GM12878 (cell line): ENCODE measurements around the gene LHFPL4. TPM values are rescaled to one million over a fixed set of nuclear protein-coding genes. Genes with fewer than 3 reads are reported as not detected.
A peak's percentile ranks its signal among the peaks of the same experiment; 100 is the strongest.

Experiments used
- ATAC-seq: fragments of 200-7000 bp; cut with Tn5 transposase; 3 replicates; pipeline ENCODE4 v1.9.1; 2020; ENCODE audit warnings: mild to moderate bottlenecking, moderate library complexity
- BruUV-seq: library from RNA; stranded (reverse); fragments of 400-500 nt; replicated peaks from 2 replicates; lab custom pipeline; 2021; lab: Mats Ljungman, UMichigan
- CTCF ChIA-PET: fragments of 300-600 bp; sonication (Branson Sonifier 250); formaldehyde crosslinking; extraction: SDS; loops from one replicate; lab custom pipeline; 2021; ENCODE audit warnings: inconsistent platforms; lab: Yijun Ruan, JAX
- POLR2A ChIA-PET: fragments of 350-600 bp; formaldehyde crosslinking; extraction: SDS; loops from one replicate; lab custom pipeline; 2021; ENCODE audit warnings: inconsistent platforms; lab: Charles Lee
- RAD21 ChIA-PET: fragments of 300-600 bp; sonication (Branson Sonifier 250); formaldehyde crosslinking; loops from one replicate; lab custom pipeline; 2023; ENCODE audit warnings: antibody characterized with exemption; ENCODE audit not compliant: unreplicated experiment; lab: Charles Lee
- SMC1A ChIA-PET: fragments of 300-600 bp; sonication (Branson Sonifier 250); formaldehyde crosslinking; loops from one replicate; lab custom pipeline; 2023; ENCODE audit not compliant: unreplicated experiment, uncharacterized antibody; lab: Charles Lee
- DNase-seq: peaks from one replicate; pipeline ENCODE4 v3.0.0-alpha.2; 2011; ENCODE audit warnings: low read depth, low spot score
- FAIRE-seq: peaks from 3 replicates; lab custom pipeline; 2011; peaks lifted over from hg19 to GRCh38; lab: Jason Lieb, UNC
- H2AFZ ChIP-seq: 2 replicates; pipeline ENCODE4 v1.6.0; 2011; ENCODE audit warnings: low read depth, low read length, control low read depth; ENCODE audit not compliant: control insufficient read depth
- H3K27ac ChIP-seq: 2 replicates; pipeline ENCODE4 v1.5.1; 2011; ENCODE audit warnings: control low read depth; ENCODE audit not compliant: control insufficient read depth, insufficient read depth
- H3K27me3 ChIP-seq, 2 experiments: replicated peaks in 1 of 2; 2 replicates each; pipeline versions ENCODE4 v1.6.0 to v1.6.1; 2011; ENCODE audit warnings: low read length in 1 of 2; ENCODE audit not compliant: control insufficient read depth in 2 of 2, insufficient read depth in 2 of 2
- H3K36me3 ChIP-seq, 2 experiments: 2 replicates each; pipeline ENCODE4 v1.5.1; 2011; ENCODE audit warnings: low read length in 1 of 2; ENCODE audit not compliant: control insufficient read depth in 2 of 2, insufficient read depth in 2 of 2
- H3K4me1 ChIP-seq: 2 replicates; pipeline ENCODE4 v1.6.1; 2011; ENCODE audit warnings: mild to moderate bottlenecking, low read length, moderate library complexity, mixed read lengths; ENCODE audit not compliant: control insufficient read depth, insufficient read depth
- H3K4me2 ChIP-seq: 2 replicates; pipeline ENCODE4 v1.6.0; 2011; ENCODE audit warnings: control low read depth; ENCODE audit not compliant: control insufficient read depth, insufficient read depth
- H3K4me3 ChIP-seq: fragments of 200-600 bp; sonication (generic); 2 replicates; pipeline ENCODE4 v1.5.1; 2016
- H3K79me2 ChIP-seq: 2 replicates; pipeline ENCODE4 v1.6.0; 2011; ENCODE audit warnings: low read length; ENCODE audit not compliant: control insufficient read depth, insufficient read depth
- H3K9ac ChIP-seq: 2 replicates; pipeline ENCODE4 v1.8.0; 2011; ENCODE audit warnings: low read length, control low read depth, mixed read lengths; ENCODE audit not compliant: control insufficient read depth, insufficient read depth
- H3K9me3 ChIP-seq: replicated peaks from 3 replicates; pipeline ENCODE4 v1.5.1; 2011; ENCODE audit warnings: mild to moderate bottlenecking, low read length; ENCODE audit not compliant: control insufficient read depth, insufficient read depth
- H4K20me1 ChIP-seq: 2 replicates; pipeline ENCODE4 v1.6.0; 2011; ENCODE audit not compliant: control insufficient read depth, insufficient read depth
- CUX1 ChIP-seq: IDR thresholded peaks from 2 replicates; pipeline ENCODE4 v1.6.1; 2012; ENCODE audit warnings: improper control_type of control experiment, low read depth, low read length; ENCODE audit not compliant: insufficient replicate concordance
- EP300 ChIP-seq, 2 experiments: fragments of 150-350 bp in 1 of 2; IDR thresholded peaks; 2 replicates each; pipeline ENCODE4 v1.6.1; 2011 to 2012; ENCODE audit warnings: low read depth in 2 of 2, low read length in 2 of 2, borderline replicate concordance in 1 of 2, improper control_type of control experiment in 1 of 2, inconsistent platforms in 1 of 2; ENCODE audit not compliant: control insufficient read depth in 1 of 2
- FOS ChIP-seq: IDR thresholded peaks from 3 replicates; pipeline ENCODE4 v1.6.1; 2011; ENCODE audit warnings: borderline replicate concordance; ENCODE audit not compliant: insufficient read length; ENCODE audit errors: extremely low read depth
- HDAC2 ChIP-seq: fragments of 200-600 bp; sonication (generic); IDR thresholded peaks from 2 replicates; pipeline ENCODE4 v1.6.1; 2017
- NR2C2 ChIP-seq: IDR thresholded peaks from 2 replicates; pipeline ENCODE4 v1.6.1; 2011; ENCODE audit warnings: borderline replicate concordance, low read depth; ENCODE audit not compliant: control insufficient read depth, insufficient read length
- POLR2AphosphoS2 ChIP-seq: IDR thresholded peaks from 2 replicates; pipeline ENCODE4 v1.6.1; 2011; ENCODE audit warnings: low read depth, mild to moderate bottlenecking, low read length, improper control_type of control experiment, moderate library complexity
- RAD21 ChIP-seq: IDR thresholded peaks from 2 replicates; pipeline ENCODE4 v1.6.1; 2011; ENCODE audit warnings: mild to moderate bottlenecking, low read depth, low read length, moderate library complexity; ENCODE audit not compliant: insufficient read depth
- WGBS: methylation state at CpG from one replicate; pipeline ENCODE4 v1.1.6; 2016; ENCODE audit warnings: low lambda C conversion rate; ENCODE audit not compliant: insufficient replicate concordance, insufficient coverage; ENCODE audit errors: missing lambda C conversion rate; 5-methylcytosine and 5-hydroxymethylcytosine counted together
- in situ Hi-C: fragments of 300-500 bp; cut with MboI; formaldehyde crosslinking; loops from 9 replicates; pipeline ENCODE4 v1.14.3; 2018; ENCODE audit warnings: mixed read lengths
- intact Hi-C: fragments of 100-400 bp; cut with micrococcal nuclease; formaldehyde crosslinking; loops from one replicate; pipeline ENCODE4 v1.14.2; 2022; ENCODE audit not compliant: unreplicated experiment
- polyA plus RNA-seq, 11 experiments: library from polyadenylated mRNA; depleted of rRNA in 4 of 11; unstranded in 6 of 11; stranded (reverse) in 5 of 11; fragments of >200 nt; fragmentation: Nextera tagmentation in 4 of 11; fragmentation: Illumina TruSeq in 1 of 11; extraction: Ambion mirVana in 4 of 11; extraction: Trizol in 1 of 11; gene quantifications; 1 replicate in 1 of 11; 2 replicates in 10 of 11; pipeline versions ENCODE4 v1.2.1 to v1.2.3, GENCODE V29; 2011 to 2016; ENCODE audit warnings: inconsistent platforms in 2 of 11, missing spikeins in 2 of 11, low read depth in 1 of 11
- total RNA-seq, 4 experiments: library from RNA; depleted of rRNA in 3 of 4; stranded (reverse); fragments of >200 nt in 3 of 4; fragmentation: Illumina TruSeq in 1 of 4; extraction: Trizol in 1 of 4; gene quantifications; 2 replicates each; pipeline versions ENCODE4 v1.2.1 to v1.2.3, GENCODE V29; 2013 to 2021

LHFPL4 gene
- total and polyA plus RNA-seq, 10 of the 15 experiments (the other 5 are each of a cell fraction or from before 2014, with no cell fraction given): 0.05 to 0.15 TPM; not detected in 8

GRCh38 chr3:9582332-9582731 is 28.7 kb upstream of the LHFPL4 start (continued):
- no peak for TF ChIP-seq NR2C2
- no peak for TF ChIP-seq EP300 (IDR thresholded peaks at IDR 0.05; ENCODE audit: borderline replicate concordance in 1 of 2, control insufficient read depth in 1 of 2, low read depth in 2 of 2, low read length in 2 of 2)
- TF ChIP-seq CUX1: no peak
- no peak for TF ChIP-seq HDAC2

GRCh38 chr3:9581742-9582141 is 28.1 kb upstream of the LHFPL4 start:
- no peaks in the 10 kb centered on the region for H4K20me1 ChIP-seq
- in situ Hi-C loops: no loop called here
- no peak overlapping the region for H2AFZ ChIP-seq
- ChIA-PET CTCF (no interaction called here), RAD21 (no interaction called here), SMC1A (no interaction called here), POLR2A (interaction anchor here (0.7 kb wide), 1 partner anchor 11 kb away, joined by 4 read pairs; no protein-coding TSS in a partner anchor)
- BruUV-seq: no TSS peak
- H3K27ac ChIP-seq: no peak overlapping the region
- intact Hi-C loops: no loop called here
- H3K27me3 ChIP-seq: no peaks in the 10 kb centered on the region
- ATAC-seq (no peak), FAIRE-seq (no peak), DNase-seq (no peak)
- peaks cover 1% of the 10 kb centered on the region; the same call in 1 of the 3 replicates for H3K9me3 ChIP-seq
- TF ChIP-seq FOS: no peak
- no peak for TF ChIP-seq POLR2AphosphoS2
- 0 out of 2 replicates have a peak, but pooled peaks have one; percentile 5 for TF ChIP-seq RAD21
- WGBS: 37% methylated on average over 2 of the region's 2 CpGs
- H3K4me3 ChIP-seq: no peak overlapping the region
- no peaks in the 10 kb centered on the region for H3K79me2 ChIP-seq
- no peak overlapping the region for H3K9ac ChIP-seq
- no peaks in the 10 kb centered on the region for H3K36me3 ChIP-seq
- no peak overlapping the region for H3K4me2 ChIP-seq
- no peaks in the 10 kb centered on the region for H3K4me1 ChIP-seq
